CD4-positive, alpha-beta T cell (primary cell): Measurements from ENCODE around the gene NOL12. TPM values are rescaled to one million over a fixed set of nuclear protein-coding genes. Genes with fewer than 3 reads are reported as not detected.

Source experiments
- ATAC-seq: fragments of 200-7000 bp; cut with Tn5 transposase; one replicate; pipeline ENCODE4 v1.10.0; 2022; ENCODE audit warnings: mild to moderate bottlenecking; ENCODE audit not compliant: poor library complexity
- CTCF ChIA-PET: fragments of 350-600 bp; sonication (Branson Sonifier 250); formaldehyde crosslinking; loops from one replicate; lab custom pipeline; 2021; ENCODE audit warnings: antibody characterized with exemption, inconsistent platforms; lab: Charles Lee
- POLR2A ChIA-PET: fragments of 350-600 bp; sonication (Branson Sonifier 250); formaldehyde crosslinking; loops from one replicate; lab custom pipeline; 2021; ENCODE audit warnings: antibody characterized with exemption, inconsistent platforms; lab: Charles Lee
- DNase-seq, 14 experiments: peaks; one replicate each; pipeline ENCODE4 v3.0.0-alpha.2; 2013 to 2020; ENCODE audit warnings: mixed read lengths in 2 of 14
- H3K27ac ChIP-seq, 2 donors: one replicate each; pipeline versions ENCODE4 v1.5.1 to v1.7.0; 2013; ENCODE audit warnings: low read length in 2 of 2, low read depth in 1 of 2, mild to moderate bottlenecking in 1 of 2
- H3K27me3 ChIP-seq, 2 experiments: 1 replicate in 1 of 2; 2 replicates in 1 of 2; pipeline versions ENCODE4 v1.6.1 to v1.7.0; 2013; ENCODE audit warnings: low read length in 2 of 2, control low read depth in 1 of 2, mild to moderate bottlenecking in 1 of 2, moderate library complexity in 1 of 2; ENCODE audit not compliant: insufficient read depth in 2 of 2, control insufficient read depth in 1 of 2
- H3K36me3 ChIP-seq: one replicate; pipeline ENCODE4 v1.6.1; 2013; ENCODE audit warnings: low read length, control low read depth; ENCODE audit not compliant: insufficient read depth
- H3K4me1 ChIP-seq: one replicate; pipeline ENCODE4 v1.6.1; 2013; ENCODE audit warnings: low read length, control low read depth; ENCODE audit not compliant: insufficient read depth
- H3K4me3 ChIP-seq: one replicate; pipeline ENCODE4 v1.5.1; 2013; ENCODE audit warnings: mild to moderate bottlenecking, low read length, moderate library complexity
- H3K9me3 ChIP-seq, 2 experiments: 1 replicate in 1 of 2; 2 replicates in 1 of 2; pipeline versions ENCODE4 v1.6.1 to v1.7.0; 2013; ENCODE audit warnings: low read length in 2 of 2, mild to moderate bottlenecking in 2 of 2, control low read depth in 1 of 2, moderate library complexity in 1 of 2; ENCODE audit not compliant: control insufficient read depth in 1 of 2, insufficient read depth in 1 of 2
- H3K27ac Mint-ChIP-seq: one replicate; pipeline ENCODE4 v1.8.0; 2020; ENCODE audit warnings: mixed read lengths
- H3K27me3 Mint-ChIP-seq: one replicate; pipeline ENCODE4 v1.8.0; 2021; ENCODE audit warnings: mixed read lengths
- H3K36me3 Mint-ChIP-seq: one replicate; pipeline ENCODE4 v1.8.0; 2021; ENCODE audit warnings: low read depth, mixed read lengths
- H3K4me1 Mint-ChIP-seq: one replicate; pipeline ENCODE4 v1.8.0; 2021; ENCODE audit warnings: low read depth, mixed read lengths
- H3K4me3 Mint-ChIP-seq: one replicate; pipeline ENCODE4 v1.8.0; 2020; ENCODE audit warnings: mild to moderate bottlenecking, mixed read lengths
- H3K9me3 Mint-ChIP-seq: one replicate; pipeline ENCODE4 v1.8.0; 2020; ENCODE audit warnings: mixed read lengths
- CTCF ChIP-seq: fragments of 200-600 bp; IDR thresholded peaks from one replicate; pipeline ENCODE4 v1.8.0; 2022; ENCODE audit warnings: antibody characterized with exemption, mild to moderate bottlenecking
- intact Hi-C, 2 experiments: fragments of 100-400 bp; cut with DNase I in 1 of 2; cut with micrococcal nuclease in 1 of 2; formaldehyde crosslinking; loops; one replicate each; pipeline versions ENCODE4 v1.15.1 to v1.9.0; 2023 to 2025; cut with DNase I, micrococcal nuclease
- polyA plus RNA-seq, 2 donors: library from polyadenylated mRNA; unstranded; fragments of 120-200 nt; gene quantifications; one replicate each; pipeline ENCODE4 v1.2.1, GENCODE V29; 2013
- total RNA-seq, 174 experiments: library from RNA in 2 of 174; stranded (reverse) in 2 of 174; gene quantifications; one replicate each; pipeline ENCODE4 v1.2.3 and lab custom pipeline; 2021 to 2026

NOL12 gene
- total RNA-seq (10 to 100 TPM; 24.3 to 26.2 TPM), total RNA-seq (lab: John Stamatoyannopoulos, UW) (3.6 to 18.5 (median 8.9) reads per million in 172 experiments)
- polyA plus RNA-seq (2013, experiment 1 of 2) = 31.2 TPM
- 27.8 TPM for polyA plus RNA-seq (2013, experiment 2 of 2)

- Histone ChIP-seq H3K27ac (peak within 1 kb of the TSS; percentile 75 to 80), H3K4me3 (peak within 1 kb of the TSS; percentile 72), H3K36me3 (peaks cover 29% of the 10 kb centered on the region), H3K4me1 (peaks cover 38% of the 10 kb centered on the region), H3K27me3 (no peaks in the 10 kb centered on the region), H3K9me3 (no peaks in the 10 kb centered on the region)
- peak within 1 kb of the TSS; percentile 90 for H3K4me3 Mint-ChIP-seq
- POLR2A ChIA-PET = interaction anchor here (0.6 to 3.4 kb wide), 15 partner anchors 8 to 267 kb away, joined by 3 to 37 read pairs (median 5); partner anchors contain the start of genes ANKRD54, GGA1, LGALS1 and PDXP
- H3K27ac Mint-ChIP-seq = peak within 1 kb of the TSS; percentile 76
- intact Hi-C loops = loop anchor here in 1 of 2 experiments (2.0 to 10.0 kb wide), 3 partner anchors 61 to 201 kb away; partner anchors contain the start of genes ANKRD54 and MFNG
- H3K36me3 Mint-ChIP-seq = peaks cover 34% of the 10 kb centered on the region
- peaks cover 27% of the 10 kb centered on the region for H3K4me1 Mint-ChIP-seq
- CTCF ChIA-PET = interaction anchor here (2.1 to 12.8 kb wide), 2 partner anchors 45 to 79 kb away, joined by 6 to 171 read pairs; partner anchors contain the start of gene SH3BP1
- H3K9me3 Mint-ChIP-seq = no peaks in the 10 kb centered on the region
- ATAC-seq (peak; percentile 92), DNase-seq (peak; percentile 64 to 90 (median 72))
- TF ChIP-seq CTCF = no peak
- H3K27me3 Mint-ChIP-seq = no peaks in the 10 kb centered on the region
Measured at GRCh38 chr22:37686002-37686982, at the start of gene NOL12. Gene NOL12, plus strand, starts transcription at chr22:37686343. Its CDS starts 50 bp downstream, at chr22:37686393.

GRCh38 chr22:37636949-37637273 is 49.2 kb upstream of the NOL12 start:
- Histone ChIP-seq H3K4me3 (no peak overlapping the region), H3K9me3 (no peaks in the 10 kb centered on the region), H3K4me1 (peaks cover 90% of the 10 kb centered on the region), H3K27me3 (no peaks in the 10 kb centered on the region), H3K36me3 (peaks cover 12% of the 10 kb centered on the region), H3K27ac (peak overlapping the region; percentile 73 to 77)
- ATAC-seq (no peak), DNase-seq (no peak)
- Mint-ChIP-seq H3K27ac (peak overlapping the region; percentile 94), H3K36me3 (peaks cover 23% of the 10 kb centered on the region), H3K27me3 (no peaks in the 10 kb centered on the region), H3K4me1 (peaks cover 72% of the 10 kb centered on the region), H3K9me3 (no peaks in the 10 kb centered on the region), H3K4me3 (peak overlapping the region; percentile 98)
- POLR2A ChIA-PET = interaction anchor here (0.9 to 9.5 kb wide), 9 partner anchors 10 to 70 kb away, joined by 3 to 107 read pairs (median 4); partner anchors contain the start of genes GGA1, LGALS1, NOL12 and PDXP
- intact Hi-C loops = no loop called here
- CTCF ChIA-PET = interaction anchor here (0.9 to 2.2 kb wide), 4 partner anchors 8 to 30 kb away, joined by 3 to 7 read pairs (median 4); partner anchors contain the start of gene PDXP
- no peak for TF ChIP-seq CTCF

GRCh38 chr22:37638391-37639069 is 47.6 kb upstream of the NOL12 start:
- Mint-ChIP-seq H3K27me3 (no peaks in the 10 kb centered on the region), H3K9me3 (no peaks in the 10 kb centered on the region), H3K4me3 (peak overlapping the region; percentile 98), H3K27ac (peak overlapping the region; percentile 94), H3K36me3 (peaks cover 37% of the 10 kb centered on the region), H3K4me1 (peaks cover 77% of the 10 kb centered on the region)
- no peaks in the 10 kb centered on the region for H3K9me3 ChIP-seq
- DNase-seq (peak in 8 of 14 experiments; percentile 25 to 64 (median 48)), ATAC-seq (peak; percentile 36)
- H3K27me3 ChIP-seq = no peaks in the 10 kb centered on the region
- H3K27ac ChIP-seq = peak overlapping the region; percentile 73 to 77
- H3K36me3 ChIP-seq = peaks cover 25% of the 10 kb centered on the region
- ChIA-PET POLR2A (interaction anchor here (0.6 to 9.5 kb wide), 8 partner anchors 12 to 509 kb away, joined by 3 to 107 read pairs (median 16); partner anchors contain the start of genes GGA1, LGALS1, NOL12 and PDXP), CTCF (interaction anchor here (7.4 kb wide), 1 partner anchor 42 kb away, joined by 171 read pairs; the partner anchor contains the start of genes LGALS1 and NOL12)
- H3K4me1 ChIP-seq = peaks cover 90% of the 10 kb centered on the region
- no peak for TF ChIP-seq CTCF
- H3K4me3 ChIP-seq = peak overlapping the region; percentile 97
- intact Hi-C loops = no loop called here
